HepG2 (cell line): ENCODE data around the gene DPCD. TPM values are rescaled to one million over a fixed set of nuclear protein-coding genes. Genes with fewer than 3 reads are reported as not detected.

Source experiments
- ATAC-seq: fragments of 200-7000 bp; cut with Tn5 transposase; 3 replicates; pipeline ENCODE4 v1.9.1; 2020; ENCODE audit warnings: mild to moderate bottlenecking, moderate library complexity
- BruUV-seq: library from RNA; stranded (reverse); fragments of 400-500 nt; replicated peaks from 2 replicates; lab custom pipeline; 2021; lab: Mats Ljungman, UMichigan
- CTCF ChIA-PET: fragments of 300-600 bp; formaldehyde crosslinking; extraction: SDS; loops from one replicate; lab custom pipeline; 2021; ENCODE audit warnings: low total read pairs, inconsistent platforms, low intra/inter-chr PET ratio; lab: Yijun Ruan, JAX
- POLR2A ChIA-PET: fragments of 350-600 bp; sonication (Branson Sonifier 250); formaldehyde crosslinking; loops from one replicate; lab custom pipeline; 2020; ENCODE audit warnings: antibody characterized with exemption, inconsistent platforms; lab: Yijun Ruan, JAX
- DNase-seq: peaks from one replicate; pipeline ENCODE4 v3.0.0-alpha.2; 2015; ENCODE audit warnings: low spot score
- FAIRE-seq: peaks from 3 replicates; lab custom pipeline; 2011; peaks lifted over from hg19 to GRCh38; lab: Jason Lieb, UNC
- H2AFZ ChIP-seq: one replicate; pipeline ENCODE4 v1.6.1; 2011; ENCODE audit warnings: low read length, inconsistent platforms
- H3K27ac ChIP-seq: fragments of 300-600 bp; 3 replicates; pipeline ENCODE4 v1.8.0; 2011; ENCODE audit warnings: mixed run types, mild to moderate bottlenecking, mixed read lengths, low read length, inconsistent platforms; ENCODE audit not compliant: insufficient read depth; ENCODE audit errors: extremely low read length
- H3K27me3 ChIP-seq, 2 experiments: fragments of 200-600 bp in 1 of 2; 2 replicates in 1 of 2; 3 replicates in 1 of 2; pipeline versions ENCODE4 v1.6.0 to v1.8.0; 2011; ENCODE audit warnings: low read length in 2 of 2, mild to moderate bottlenecking in 2 of 2, moderate library complexity in 2 of 2, inconsistent platforms in 1 of 2; ENCODE audit not compliant: insufficient read depth in 2 of 2, control insufficient read depth in 1 of 2
- H3K36me3 ChIP-seq, 2 experiments: fragments of 200-600 bp in 1 of 2; replicated peaks in 1 of 2; 2 replicates in 1 of 2; 3 replicates in 1 of 2; pipeline versions ENCODE4 v1.5.1 to v1.8.0; 2011; ENCODE audit warnings: low read length in 2 of 2, inconsistent platforms in 1 of 2; ENCODE audit not compliant: insufficient read depth in 2 of 2, control insufficient read depth in 1 of 2
- H3K4me1 ChIP-seq: 2 replicates; pipeline ENCODE4 v1.5.1; 2012; ENCODE audit warnings: low read length, inconsistent platforms; ENCODE audit not compliant: insufficient read depth
- H3K4me2 ChIP-seq: 2 replicates; pipeline ENCODE4 v1.6.0; 2011; ENCODE audit warnings: low read depth, low read length, inconsistent platforms
- H3K4me3 ChIP-seq, 3 experiments: fragments of 200-600 bp in 1 of 3; sonication (generic), shearing (Covaris generic) in 1 of 3; replicated peaks in 1 of 3; 2 replicates each; pipeline ENCODE4 v1.5.1; 2011 to 2016; ENCODE audit warnings: low read length in 3 of 3, inconsistent platforms in 2 of 3, low read depth in 2 of 3, mild to moderate bottlenecking in 2 of 3, control low read depth in 1 of 3, mixed read lengths in 1 of 3; ENCODE audit not compliant: insufficient read depth in 1 of 3
- H3K79me2 ChIP-seq: one replicate; pipeline ENCODE4 v1.6.1; 2011; ENCODE audit warnings: low read length, inconsistent platforms; ENCODE audit not compliant: insufficient read depth
- H3K9ac ChIP-seq: 2 replicates; pipeline ENCODE4 v1.6.0; 2011; ENCODE audit warnings: mild to moderate bottlenecking, low read depth, low read length, inconsistent platforms; ENCODE audit not compliant: insufficient read depth
- H3K9me3 ChIP-seq: 2 replicates; pipeline ENCODE4 v1.5.1; 2012; ENCODE audit warnings: mild to moderate bottlenecking, low read length
- H4K20me1 ChIP-seq: 2 replicates; pipeline ENCODE4 v1.6.0; 2011; ENCODE audit warnings: inconsistent platforms, mild to moderate bottlenecking, low read length, moderate library complexity; ENCODE audit not compliant: insufficient read depth
- ARID2 ChIP-seq: sonication (generic); formaldehyde crosslinking; IDR thresholded peaks from 2 replicates; pipeline ENCODE4 v1.8.1; 2022; ENCODE audit warnings: mild to moderate bottlenecking, missing genetic modification reagents, borderline replicate concordance
- ATF2 ChIP-seq: sonication (generic); formaldehyde crosslinking; IDR thresholded peaks from 2 replicates; pipeline ENCODE4 v1.4.0; 2020; ENCODE audit warnings: missing genetic modification reagents
- CCAR2 ChIP-seq: fragments of 200-400 bp; formaldehyde crosslinking; optimal IDR thresholded peaks from 2 replicates; pipeline ENCODE3; 2018; ENCODE audit warnings: low read depth, mild to moderate bottlenecking, low read length, moderate library complexity
- GABPA ChIP-seq, 2 experiments: IDR thresholded peaks; 2 replicates each; pipeline ENCODE4 v1.6.1; 2011 to 2016; ENCODE audit warnings: low read depth in 2 of 2, low read length in 1 of 2, missing biosample characterization in 1 of 2, missing genetic modification characterization in 1 of 2
- HIVEP1 ChIP-seq: sonication (generic); formaldehyde crosslinking; IDR thresholded peaks from 2 replicates; pipeline ENCODE4 v1.4.0; 2020; ENCODE audit warnings: mild to moderate bottlenecking, missing genetic modification reagents
- ISL2 ChIP-seq: sonication (generic); formaldehyde crosslinking; IDR thresholded peaks from 2 replicates; pipeline ENCODE4 v1.5.0; 2020; ENCODE audit warnings: missing genetic modification reagents
- U2AF2 ChIP-seq: fragments of 200-400 bp; formaldehyde crosslinking; IDR thresholded peaks from 2 replicates; pipeline ENCODE4 v1.6.1; 2017; ENCODE audit warnings: low read depth, mild to moderate bottlenecking, low read length
- ZMAT3 ChIP-seq: sonication (generic); formaldehyde crosslinking; conservative IDR thresholded peaks from 2 replicates; pipeline ENCODE4 v1.7.0; 2021; ENCODE audit warnings: missing genetic modification reagents
- ZMYM3 ChIP-seq: sonication (generic); formaldehyde crosslinking; IDR thresholded peaks from 2 replicates; pipeline ENCODE4 v1.5.1; 2020; ENCODE audit warnings: mild to moderate bottlenecking, missing genetic modification reagents
- ZNF281 ChIP-seq: sonication (generic); formaldehyde crosslinking; IDR thresholded peaks from 2 replicates; pipeline ENCODE4 v1.4.0; 2020; ENCODE audit warnings: missing genetic modification reagents, borderline replicate concordance
- ZNF710 ChIP-seq: sonication (generic); formaldehyde crosslinking; IDR thresholded peaks from 2 replicates; pipeline ENCODE4 v1.5.0; 2020; ENCODE audit warnings: mild to moderate bottlenecking, missing genetic modification reagents, borderline replicate concordance
- WGBS: methylation state at CpG from one replicate; pipeline ENCODE4 v1.1.6; 2017; ENCODE audit warnings: low lambda C conversion rate; 5-methylcytosine and 5-hydroxymethylcytosine counted together
- in situ Hi-C: cut with HindIII; loops from 2 replicates; pipeline ENCODE4 v1.10.0; 2017; ENCODE audit warnings: low pct_unique_long_range_greater_than_20kb; ENCODE audit not compliant: extremely low pct_ligation_motif_present
- intact Hi-C: fragments of 100-400 bp; cut with micrococcal nuclease; formaldehyde crosslinking; loops from one replicate; pipeline ENCODE4 v1.10.0; 2022; ENCODE audit not compliant: unreplicated experiment
- polyA plus RNA-seq, 8 experiments: library from polyadenylated mRNA; depleted of rRNA in 3 of 8; stranded (reverse) in 7 of 8; unstranded in 1 of 8; fragments of >200 nt; fragmentation: Illumina TruSeq in 4 of 8; extraction: Trizol in 4 of 8; gene quantifications; 2 replicates each; pipeline versions ENCODE4 v1.2.1 to v1.2.3, GENCODE V29; 2011 to 2016; ENCODE audit warnings: low read depth in 4 of 8, missing spikeins in 1 of 8, mixed read lengths in 1 of 8; ENCODE audit not compliant: insufficient read depth in 1 of 8
- total RNA-seq, 5 experiments: library from RNA; depleted of rRNA; stranded (reverse); fragments of >200 nt; fragmentation: Illumina TruSeq; extraction: Trizol; gene quantifications; 2 replicates each; pipeline ENCODE4 v1.2.3, GENCODE V29; 2016; ENCODE audit warnings: low read depth in 1 of 5

Gene DPCD
- total and polyA plus RNA-seq, 2 of the 13 experiments (the other 11 are each of a cell fraction or from before 2014, with no cell fraction given), result 25.2 to 27.0 TPM

GRCh38 chr10:101572126-101572525 lies 16.0 kb upstream of the DPCD start (continued):
- TF ChIP-seq ZNF710 (CRISPR knock-in tag), result no peak

GRCh38 chr10:101572785-101573184 lies 15.3 kb upstream of the DPCD start:
- no peak for ATAC-seq
- no peak for TF ChIP-seq HIVEP1 (CRISPR knock-in tag)
- no peak for TF ChIP-seq GABPA (IDR thresholded peaks at IDR 0.05; ENCODE audit: low read depth, low read length)
- TF ChIP-seq GABPA (CRISPR knock-in tag; IDR thresholded peaks at IDR 0.05; ENCODE audit: low read depth), result no peak
- TF ChIP-seq CCAR2, result no peak
- no peak for TF ChIP-seq ARID2 (CRISPR knock-in tag)
- TF ChIP-seq ZMYM3 (CRISPR knock-in tag), result no peak
- TF ChIP-seq ZNF281 (CRISPR knock-in tag), result no peak
- no peak for TF ChIP-seq ATF2 (CRISPR knock-in tag)
- no peak for TF ChIP-seq ZMAT3 (CRISPR knock-in tag)
- no peak for TF ChIP-seq ISL2 (CRISPR knock-in tag)
- no peak for TF ChIP-seq U2AF2
- no peak for FAIRE-seq

More at GRCh38 chr10:101572785-101573184, 15.3 kb upstream of the DPCD start:
- WGBS, result 46% methylated on average over 2 of the region's 2 CpGs
- Histone ChIP-seq H4K20me1 (no peaks in the 10 kb centered on the region), H3K27me3 (peaks cover 0 to 26% of the 10 kb centered on the region in 2 experiments; a peak in 2 of 5 replicates), H3K4me2 (no peak overlapping the region), H2AFZ (no peak overlapping the region), H3K9ac (no peak overlapping the region), H3K79me2 (no peaks in the 10 kb centered on the region), H3K4me1 (peaks cover 27% of the 10 kb centered on the region), H3K4me3 (no peak overlapping the region), H3K27ac (no peak overlapping the region), H3K9me3 (no peaks in the 10 kb centered on the region), H3K36me3 (no peaks in the 10 kb centered on the region)
- intact Hi-C loops, result loop anchor here (5.0 kb wide), 1 partner anchor 280 kb away; no protein-coding TSS in a partner anchor
- POLR2A ChIA-PET, result no interaction called here
- no peak for DNase-seq
- no TSS peak for BruUV-seq
- CTCF ChIA-PET, result no interaction called here
- in situ Hi-C loops, result loop anchor here (5.0 kb wide), 1 partner anchor 280 kb away; no protein-coding TSS in a partner anchor
